ENCODE measurements around the gene ALG13.
"Not testable (repeated sequence)": the region's sequence is repeated elsewhere in the genome, so short reads cannot be mapped to it uniquely, and the experiment has no call there.

DNA sequence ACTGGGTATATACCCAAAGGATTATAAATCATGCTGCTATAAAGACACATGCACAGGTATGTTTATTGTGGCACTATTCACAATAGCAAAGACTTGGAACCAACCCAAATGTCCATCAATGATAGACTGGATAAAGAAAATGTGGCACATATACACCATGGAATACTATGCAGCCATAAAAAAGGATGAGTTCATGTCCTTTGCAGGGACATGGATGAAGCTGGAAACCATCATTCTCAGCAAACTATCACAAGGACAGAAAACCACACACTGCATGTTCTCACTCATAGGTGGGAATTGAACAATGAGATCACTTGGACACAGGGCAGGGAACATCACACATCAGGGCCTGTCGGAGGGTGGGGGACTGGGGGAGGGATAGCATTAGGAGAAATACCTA, 109.1 kb downstream of the ALG13 start:
- TF ChIP-seq, protein P1, sequence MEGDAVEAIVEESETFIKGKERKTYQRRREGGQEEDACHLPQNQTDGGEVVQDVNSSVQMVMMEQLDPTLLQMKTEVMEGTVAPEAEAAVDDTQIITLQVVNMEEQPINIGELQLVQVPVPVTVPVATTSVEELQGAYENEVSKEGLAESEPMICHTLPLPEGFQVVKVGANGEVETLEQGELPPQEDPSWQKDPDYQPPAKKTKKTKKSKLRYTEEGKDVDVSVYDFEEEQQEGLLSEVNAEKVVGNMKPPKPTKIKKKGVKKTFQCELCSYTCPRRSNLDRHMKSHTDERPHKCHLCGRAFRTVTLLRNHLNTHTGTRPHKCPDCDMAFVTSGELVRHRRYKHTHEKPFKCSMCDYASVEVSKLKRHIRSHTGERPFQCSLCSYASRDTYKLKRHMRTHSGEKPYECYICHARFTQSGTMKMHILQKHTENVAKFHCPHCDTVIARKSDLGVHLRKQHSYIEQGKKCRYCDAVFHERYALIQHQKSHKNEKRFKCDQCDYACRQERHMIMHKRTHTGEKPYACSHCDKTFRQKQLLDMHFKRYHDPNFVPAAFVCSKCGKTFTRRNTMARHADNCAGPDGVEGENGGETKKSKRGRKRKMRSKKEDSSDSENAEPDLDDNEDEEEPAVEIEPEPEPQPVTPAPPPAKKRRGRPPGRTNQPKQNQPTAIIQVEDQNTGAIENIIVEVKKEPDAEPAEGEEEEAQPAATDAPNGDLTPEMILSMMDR (IDR thresholded peaks at IDR 0.05; ENCODE audit: low read depth, low read length) = not testable (repeated sequence)
- TF ChIP-seq EZH2phosphoT487 (IDR thresholded peaks at IDR 0.05; ENCODE audit: low read depth) = not testable (repeated sequence)
